A549 (cell line): Measurements from ENCODE around the gene HPCAL1. TPM values are rescaled to one million over a fixed set of nuclear protein-coding genes. Genes with fewer than 3 reads are reported as not detected.

ENCODE experiments used
- ATAC-seq, 2 experiments: fragments of 200-7000 bp in 1 of 2; fragments of >200 bp in 1 of 2; cut with Nextera tagmentation in 1 of 2; cut with Tn5 transposase in 1 of 2; 3 replicates each; pipeline versions ENCODE4 v1.8.0 to v1.9.1; 2018 to 2020; ENCODE audit warnings: mild to moderate bottlenecking in 1 of 2, moderate library complexity in 1 of 2
- CTCF ChIA-PET: fragments of 300-600 bp; sonication (Branson Sonifier 250); formaldehyde crosslinking; extraction: SDS; loops from one replicate; lab custom pipeline; 2021; ENCODE audit warnings: antibody characterized with exemption, inconsistent platforms; lab: Yijun Ruan, JAX
- POLR2A ChIA-PET: fragments of 350-600 bp; formaldehyde crosslinking; extraction: SDS; loops from one replicate; lab custom pipeline; 2021; ENCODE audit warnings: antibody characterized with exemption, inconsistent platforms; lab: Yijun Ruan, JAX
- DNase-seq, 2 experiments: peaks; one replicate each; pipeline versions ENCODE4 v3.0.0 to v3.0.0-alpha.2; 2011 to 2016; ENCODE audit warnings: low read depth in 1 of 2, low spot score in 1 of 2
- FAIRE-seq: peaks from 2 replicates; lab custom pipeline; 2011; peaks lifted over from hg19 to GRCh38; lab: Jason Lieb, UNC
- H3K27ac ChIP-seq, 2 experiments: fragments of >200 bp; sonication (Bioruptor Twin); formaldehyde crosslinking; 3 replicates each; pipeline ENCODE4 v1.5.1; 2016 to 2017
- H3K4me1 ChIP-seq: fragments of >200 bp; sonication (Bioruptor Twin); formaldehyde crosslinking; 3 replicates; pipeline ENCODE4 v1.6.1; 2016
- H3K4me2 ChIP-seq: fragments of >200 bp; sonication (Bioruptor Twin); formaldehyde crosslinking; 3 replicates; pipeline ENCODE4 v1.6.1; 2016
- H3K4me3 ChIP-seq: fragments of >200 bp; sonication (Bioruptor Twin); formaldehyde crosslinking; 3 replicates; pipeline ENCODE4 v1.5.1; 2016
- H3K9me3 ChIP-seq: fragments of >200 bp; sonication (Bioruptor Twin); formaldehyde crosslinking; 3 replicates; pipeline ENCODE4 v1.6.1; 2016
- CBX8 ChIP-seq: fragments of 200-600 bp; sonication (generic); IDR thresholded peaks from 2 replicates; pipeline ENCODE4 v1.6.1; 2016
- CHD2 ChIP-seq: fragments of 150-350 bp; IDR thresholded peaks from 2 replicates; pipeline ENCODE4 v1.6.1; 2014; ENCODE audit warnings: low read length; ENCODE audit not compliant: partially characterized antibody
- EHF ChIP-seq: fragments of 250-450 bp; sonication (Bioruptor Pico); IDR thresholded peaks from 2 replicates; pipeline ENCODE4 v1.5.0; 2020; ENCODE audit warnings: mild to moderate bottlenecking
- FOXS1 ChIP-seq: fragments of 250-450 bp; sonication (Bioruptor Pico); IDR thresholded peaks from 2 replicates; pipeline ENCODE4 v1.5.0; 2020; ENCODE audit warnings: mild to moderate bottlenecking, moderate library complexity
- GATA3 ChIP-seq: IDR thresholded peaks from 2 replicates; pipeline ENCODE4 v1.6.1; 2012; ENCODE audit warnings: borderline replicate concordance
- HOXB13 ChIP-seq: fragments of 250-450 bp; sonication (Bioruptor Pico); IDR thresholded peaks from 2 replicates; pipeline ENCODE4 v1.5.0; 2020; ENCODE audit warnings: low read depth, mild to moderate bottlenecking, moderate library complexity
- HOXB5 ChIP-seq: fragments of 250-450 bp; sonication (Bioruptor Pico); IDR thresholded peaks from 2 replicates; pipeline ENCODE4 v1.5.0; 2020; ENCODE audit warnings: mild to moderate bottlenecking, moderate library complexity
- JUN ChIP-seq, 2 experiments: fragments of >200 bp; sonication (Bioruptor Twin); formaldehyde crosslinking; IDR thresholded peaks; 2 replicates in 1 of 2; 3 replicates in 1 of 2; pipeline ENCODE4 v1.6.1; 2016 to 2017
- KDM5A ChIP-seq: fragments of 200-600 bp; sonication (generic); IDR thresholded peaks from 2 replicates; pipeline ENCODE4 v1.6.1; 2016; ENCODE audit warnings: antibody characterized with exemption, mild to moderate bottlenecking
- MAFK ChIP-seq: fragments of 450-650 bp; IDR thresholded peaks from 2 replicates; pipeline ENCODE4 v1.6.1; 2014; ENCODE audit not compliant: partially characterized antibody
- RARB ChIP-seq: fragments of 250-450 bp; sonication (Bioruptor Pico); IDR thresholded peaks from 2 replicates; pipeline ENCODE4 v1.8.0; 2021; ENCODE audit warnings: mild to moderate bottlenecking, moderate library complexity
- RNF2 ChIP-seq: fragments of 200-600 bp; sonication (generic); IDR thresholded peaks from 2 replicates; pipeline ENCODE4 v1.6.1; 2016; ENCODE audit warnings: low read depth, mild to moderate bottlenecking, antibody characterized with exemption, moderate library complexity, borderline replicate concordance
- ZC3H11A ChIP-seq: fragments of 450-650 bp; IDR thresholded peaks from 2 replicates; pipeline ENCODE4 v1.6.1; 2014; ENCODE audit warnings: antibody characterized with exemption, mild to moderate bottlenecking
- ZNF302 ChIP-seq: fragments of 250-450 bp; sonication (Bioruptor Pico); IDR thresholded peaks from 2 replicates; pipeline ENCODE4 v1.9.0; 2021; ENCODE audit warnings: inconsistent platforms, mild to moderate bottlenecking, moderate library complexity
- WGBS: methylation state at CpG from one replicate; pipeline ENCODE4 v1.1.6; 2017; ENCODE audit errors: missing lambda C conversion rate; 5-methylcytosine and 5-hydroxymethylcytosine counted together
- polyA plus RNA-seq, 4 experiments: library from polyadenylated mRNA; depleted of rRNA in 3 of 4; stranded (reverse); fragments of >200 nt; fragmentation: RNase III in 1 of 4; extraction: RNeasy Plus Mini Kit Qiagen cat#74134 plus additional on column Dnase treatment in 1 of 4; gene quantifications; 2 replicates in 3 of 4; 3 replicates in 1 of 4; pipeline ENCODE4 v1.2.3, GENCODE V29; 2011 to 2017
- TF ChIP-seq, protein P1 (sequence below): fragments of 250-450 bp; sonication (Bioruptor Pico); IDR thresholded peaks from 2 replicates; pipeline ENCODE4 v1.5.0; 2021; ENCODE audit warnings: mild to moderate bottlenecking, moderate library complexity, borderline replicate concordance
- TF ChIP-seq, protein P2 (sequence below): fragments of 450-650 bp; IDR thresholded peaks from 2 replicates; pipeline ENCODE4 v1.6.1; 2014; ENCODE audit warnings: antibody characterized with exemption
- TF ChIP-seq, protein P3 (sequence below): fragments of >200 bp; sonication (Bioruptor Twin); formaldehyde crosslinking; IDR thresholded peaks from 2 replicates; pipeline ENCODE4 v1.6.1; 2016
- TF ChIP-seq, protein P4 (sequence below): fragments of 200-600 bp; sonication (generic); IDR thresholded peaks from 2 replicates; pipeline ENCODE4 v1.6.1; 2016; ENCODE audit warnings: antibody characterized with exemption, mild to moderate bottlenecking, moderate library complexity
- TF ChIP-seq, protein P5 (sequence below): fragments of >200 bp; sonication (Bioruptor Twin); formaldehyde crosslinking; IDR thresholded peaks from 3 replicates; pipeline ENCODE4 v1.5.1; 2016
- TF ChIP-seq, protein P6 (sequence below): fragments of 150-350 bp; IDR thresholded peaks from 2 replicates; pipeline ENCODE4 v1.6.1; 2014; ENCODE audit warnings: low read depth, mild to moderate bottlenecking, low read length
- TF ChIP-seq, protein P7 (sequence below): IDR thresholded peaks from 2 replicates; pipeline ENCODE4 v1.6.1; 2012

The HPCAL1 gene
- polyA plus RNA-seq, 2 of the 4 experiments (the other 2 are of a cell fraction) = 44.4 to 66.4 TPM

DNA sequence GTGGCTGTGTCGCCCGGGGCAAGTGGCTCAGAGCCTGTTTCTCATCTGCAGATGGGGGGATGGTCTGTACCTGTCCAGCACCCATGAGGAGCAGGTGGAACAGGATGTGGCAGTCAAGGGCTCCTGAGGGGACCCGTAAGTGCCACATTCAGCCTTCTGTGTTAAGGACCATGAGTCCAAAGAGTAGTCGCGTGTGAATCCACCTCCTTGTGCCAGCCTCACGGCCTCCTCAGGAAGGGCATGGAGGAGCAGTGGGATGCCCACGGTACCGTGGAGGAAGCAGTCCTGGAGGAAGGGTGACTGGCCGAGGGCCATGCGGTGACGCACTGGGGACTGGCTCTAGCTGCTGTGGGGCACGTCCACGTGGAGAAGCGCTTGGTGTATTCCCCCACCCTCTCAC lies 84.3 kb downstream of the HPCAL1 start:
- Histone ChIP-seq H3K27ac (peak overlapping the region; percentile 89), H3K9me3 (no peaks in the 10 kb centered on the region), H3K4me3 (no peak overlapping the region), H3K4me1 (peaks cover 92% of the 10 kb centered on the region), H3K4me2 (peak overlapping the region; percentile 79)
- ChIA-PET POLR2A (no interaction called here), CTCF (interaction anchor here (1.0 to 3.4 kb wide), 3 partner anchors 22 to 263 kb away, joined by 4 to 19 read pairs (median 6); no protein-coding TSS in a partner anchor)
- 86% methylated on average over 13 of the region's 14 CpGs for WGBS
- DNase-seq = no peak
- ATAC-seq = no peak
- TF ChIP-seq, protein P1, sequence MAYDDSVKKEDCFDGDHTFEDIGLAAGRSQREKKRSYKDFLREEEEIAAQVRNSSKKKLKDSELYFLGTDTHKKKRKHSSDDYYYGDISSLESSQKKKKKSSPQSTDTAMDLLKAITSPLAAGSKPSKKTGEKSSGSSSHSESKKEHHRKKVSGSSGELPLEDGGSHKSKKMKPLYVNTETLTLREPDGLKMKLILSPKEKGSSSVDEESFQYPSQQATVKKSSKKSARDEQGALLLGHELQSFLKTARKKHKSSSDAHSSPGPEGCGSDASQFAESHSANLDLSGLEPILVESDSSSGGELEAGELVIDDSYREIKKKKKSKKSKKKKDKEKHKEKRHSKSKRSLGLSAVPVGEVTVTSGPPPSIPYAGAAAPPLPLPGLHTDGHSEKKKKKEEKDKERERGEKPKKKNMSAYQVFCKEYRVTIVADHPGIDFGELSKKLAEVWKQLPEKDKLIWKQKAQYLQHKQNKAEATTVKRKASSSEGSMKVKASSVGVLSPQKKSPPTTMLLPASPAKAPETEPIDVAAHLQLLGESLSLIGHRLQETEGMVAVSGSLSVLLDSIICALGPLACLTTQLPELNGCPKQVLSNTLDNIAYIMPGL (CRISPR knock-in tag) = no peak
- TF ChIP-seq, protein P2, sequence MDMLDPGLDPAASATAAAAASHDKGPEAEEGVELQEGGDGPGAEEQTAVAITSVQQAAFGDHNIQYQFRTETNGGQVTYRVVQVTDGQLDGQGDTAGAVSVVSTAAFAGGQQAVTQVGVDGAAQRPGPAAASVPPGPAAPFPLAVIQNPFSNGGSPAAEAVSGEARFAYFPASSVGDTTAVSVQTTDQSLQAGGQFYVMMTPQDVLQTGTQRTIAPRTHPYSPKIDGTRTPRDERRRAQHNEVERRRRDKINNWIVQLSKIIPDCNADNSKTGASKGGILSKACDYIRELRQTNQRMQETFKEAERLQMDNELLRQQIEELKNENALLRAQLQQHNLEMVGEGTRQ = no peak
- TF ChIP-seq CHD2 (no peak), HOXB13 (CRISPR knock-in tag) (no peak)
- no peak for FAIRE-seq

DNA sequence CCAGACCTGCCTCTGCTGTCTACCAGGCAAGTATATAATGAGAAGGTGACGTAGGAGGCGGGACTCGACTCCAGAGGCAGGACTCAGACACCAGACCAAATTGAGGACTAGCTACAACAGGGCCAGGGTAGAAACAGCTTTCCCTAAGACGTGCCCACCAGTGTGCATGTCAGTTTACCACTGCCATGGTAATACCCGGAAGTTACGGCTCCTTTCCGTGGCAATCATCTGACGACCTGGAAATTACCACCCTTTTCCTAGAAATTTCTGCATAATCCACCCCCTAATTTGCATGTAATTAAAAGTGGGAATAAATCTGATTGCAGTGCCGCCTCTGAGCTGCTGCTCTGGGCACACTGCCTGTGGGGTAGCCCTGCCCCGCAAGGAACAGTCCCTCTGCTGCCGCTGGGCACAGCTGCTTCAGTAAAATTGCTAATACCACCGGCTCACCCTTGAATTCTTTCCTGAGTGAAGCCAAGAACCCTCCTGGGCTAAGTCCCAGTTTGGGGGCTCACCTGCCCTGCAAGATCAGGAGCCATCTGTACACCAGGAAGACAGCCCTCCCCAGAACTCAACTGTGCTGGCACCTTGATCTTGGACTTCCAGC lies 86.4 kb downstream of the HPCAL1 start:
- no peak overlapping the region for H3K4me3 ChIP-seq
- no peak for FAIRE-seq
- POLR2A ChIA-PET = no interaction called here
- H3K27ac ChIP-seq = peak overlapping the region; percentile 89; a peak in 4 of 6 replicates
- ATAC-seq = no peak
- 90% methylated on average over 12 of the region's 12 CpGs for WGBS
- CTCF ChIA-PET = interaction anchor here (1.1 to 7.8 kb wide), 3 partner anchors 20 to 264 kb away, joined by 3 to 44 read pairs (median 9); no protein-coding TSS in a partner anchor
- no peaks in the 10 kb centered on the region for H3K9me3 ChIP-seq
- H3K4me2 ChIP-seq = peak overlapping the region; percentile 61
- no peak for TF ChIP-seq RNF2
- no peak for TF ChIP-seq RARB (CRISPR knock-in tag)
- no peak for TF ChIP-seq ZC3H11A
- TF ChIP-seq, protein P3, sequence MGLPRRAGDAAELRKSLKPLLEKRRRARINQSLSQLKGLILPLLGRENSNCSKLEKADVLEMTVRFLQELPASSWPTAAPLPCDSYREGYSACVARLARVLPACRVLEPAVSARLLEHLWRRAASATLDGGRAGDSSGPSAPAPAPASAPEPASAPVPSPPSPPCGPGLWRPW = no peak
- TF ChIP-seq CBX8 = no peak
- TF ChIP-seq, protein P4, sequence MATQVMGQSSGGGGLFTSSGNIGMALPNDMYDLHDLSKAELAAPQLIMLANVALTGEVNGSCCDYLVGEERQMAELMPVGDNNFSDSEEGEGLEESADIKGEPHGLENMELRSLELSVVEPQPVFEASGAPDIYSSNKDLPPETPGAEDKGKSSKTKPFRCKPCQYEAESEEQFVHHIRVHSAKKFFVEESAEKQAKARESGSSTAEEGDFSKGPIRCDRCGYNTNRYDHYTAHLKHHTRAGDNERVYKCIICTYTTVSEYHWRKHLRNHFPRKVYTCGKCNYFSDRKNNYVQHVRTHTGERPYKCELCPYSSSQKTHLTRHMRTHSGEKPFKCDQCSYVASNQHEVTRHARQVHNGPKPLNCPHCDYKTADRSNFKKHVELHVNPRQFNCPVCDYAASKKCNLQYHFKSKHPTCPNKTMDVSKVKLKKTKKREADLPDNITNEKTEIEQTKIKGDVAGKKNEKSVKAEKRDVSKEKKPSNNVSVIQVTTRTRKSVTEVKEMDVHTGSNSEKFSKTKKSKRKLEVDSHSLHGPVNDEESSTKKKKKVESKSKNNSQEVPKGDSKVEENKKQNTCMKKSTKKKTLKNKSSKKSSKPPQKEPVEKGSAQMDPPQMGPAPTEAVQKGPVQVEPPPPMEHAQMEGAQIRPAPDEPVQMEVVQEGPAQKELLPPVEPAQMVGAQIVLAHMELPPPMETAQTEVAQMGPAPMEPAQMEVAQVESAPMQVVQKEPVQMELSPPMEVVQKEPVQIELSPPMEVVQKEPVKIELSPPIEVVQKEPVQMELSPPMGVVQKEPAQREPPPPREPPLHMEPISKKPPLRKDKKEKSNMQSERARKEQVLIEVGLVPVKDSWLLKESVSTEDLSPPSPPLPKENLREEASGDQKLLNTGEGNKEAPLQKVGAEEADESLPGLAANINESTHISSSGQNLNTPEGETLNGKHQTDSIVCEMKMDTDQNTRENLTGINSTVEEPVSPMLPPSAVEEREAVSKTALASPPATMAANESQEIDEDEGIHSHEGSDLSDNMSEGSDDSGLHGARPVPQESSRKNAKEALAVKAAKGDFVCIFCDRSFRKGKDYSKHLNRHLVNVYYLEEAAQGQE = no peak
- no peak for TF ChIP-seq EHF (CRISPR knock-in tag)
- TF ChIP-seq MAFK = no peak
- TF ChIP-seq, protein P5, sequence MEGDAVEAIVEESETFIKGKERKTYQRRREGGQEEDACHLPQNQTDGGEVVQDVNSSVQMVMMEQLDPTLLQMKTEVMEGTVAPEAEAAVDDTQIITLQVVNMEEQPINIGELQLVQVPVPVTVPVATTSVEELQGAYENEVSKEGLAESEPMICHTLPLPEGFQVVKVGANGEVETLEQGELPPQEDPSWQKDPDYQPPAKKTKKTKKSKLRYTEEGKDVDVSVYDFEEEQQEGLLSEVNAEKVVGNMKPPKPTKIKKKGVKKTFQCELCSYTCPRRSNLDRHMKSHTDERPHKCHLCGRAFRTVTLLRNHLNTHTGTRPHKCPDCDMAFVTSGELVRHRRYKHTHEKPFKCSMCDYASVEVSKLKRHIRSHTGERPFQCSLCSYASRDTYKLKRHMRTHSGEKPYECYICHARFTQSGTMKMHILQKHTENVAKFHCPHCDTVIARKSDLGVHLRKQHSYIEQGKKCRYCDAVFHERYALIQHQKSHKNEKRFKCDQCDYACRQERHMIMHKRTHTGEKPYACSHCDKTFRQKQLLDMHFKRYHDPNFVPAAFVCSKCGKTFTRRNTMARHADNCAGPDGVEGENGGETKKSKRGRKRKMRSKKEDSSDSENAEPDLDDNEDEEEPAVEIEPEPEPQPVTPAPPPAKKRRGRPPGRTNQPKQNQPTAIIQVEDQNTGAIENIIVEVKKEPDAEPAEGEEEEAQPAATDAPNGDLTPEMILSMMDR = no peak
- TF ChIP-seq, protein P6, sequence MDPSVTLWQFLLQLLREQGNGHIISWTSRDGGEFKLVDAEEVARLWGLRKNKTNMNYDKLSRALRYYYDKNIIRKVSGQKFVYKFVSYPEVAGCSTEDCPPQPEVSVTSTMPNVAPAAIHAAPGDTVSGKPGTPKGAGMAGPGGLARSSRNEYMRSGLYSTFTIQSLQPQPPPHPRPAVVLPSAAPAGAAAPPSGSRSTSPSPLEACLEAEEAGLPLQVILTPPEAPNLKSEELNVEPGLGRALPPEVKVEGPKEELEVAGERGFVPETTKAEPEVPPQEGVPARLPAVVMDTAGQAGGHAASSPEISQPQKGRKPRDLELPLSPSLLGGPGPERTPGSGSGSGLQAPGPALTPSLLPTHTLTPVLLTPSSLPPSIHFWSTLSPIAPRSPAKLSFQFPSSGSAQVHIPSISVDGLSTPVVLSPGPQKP = no peak
- TF ChIP-seq, protein P2 = no peak
- no peak for TF ChIP-seq KDM5A
- no peak for TF ChIP-seq HOXB5 (CRISPR knock-in tag)
- TF ChIP-seq JUN (IDR thresholded peaks at IDR 0.05) = no peak
- TF ChIP-seq ZNF302 (CRISPR knock-in tag) = no peak
- TF ChIP-seq, protein P7, sequence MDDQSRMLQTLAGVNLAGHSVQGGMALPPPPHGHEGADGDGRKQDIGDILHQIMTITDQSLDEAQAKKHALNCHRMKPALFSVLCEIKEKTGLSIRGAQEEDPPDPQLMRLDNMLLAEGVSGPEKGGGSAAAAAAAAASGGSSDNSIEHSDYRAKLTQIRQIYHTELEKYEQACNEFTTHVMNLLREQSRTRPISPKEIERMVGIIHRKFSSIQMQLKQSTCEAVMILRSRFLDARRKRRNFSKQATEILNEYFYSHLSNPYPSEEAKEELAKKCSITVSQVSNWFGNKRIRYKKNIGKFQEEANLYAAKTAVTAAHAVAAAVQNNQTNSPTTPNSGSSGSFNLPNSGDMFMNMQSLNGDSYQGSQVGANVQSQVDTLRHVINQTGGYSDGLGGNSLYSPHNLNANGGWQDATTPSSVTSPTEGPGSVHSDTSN = no peak
- no peak for TF ChIP-seq GATA3
- TF ChIP-seq, protein P1 (CRISPR knock-in tag) = no peak
- no peak for TF ChIP-seq FOXS1
- DNase-seq = no peak
- peaks cover 89% of the 10 kb centered on the region for H3K4me1 ChIP-seq
